Esophagus squamous epithelium (tissue), 5 donors: ENCODE measurements around the gene CDKAL1. TPM values are rescaled to one million over a fixed set of nuclear protein-coding genes. Genes with fewer than 3 reads are reported as not detected.

Experiments
- DNase-seq: peaks from one replicate; lab custom pipeline; 2025; lab: John Stamatoyannopoulos, UW
- H3K27ac ChIP-seq, 4 donors: fragments of 200-600 bp; sonication (generic); one replicate each; pipeline ENCODE4 v1.5.1; 2016 to 2019; ENCODE audit warnings: mild to moderate bottlenecking in 1 of 4
- H3K27me3 ChIP-seq, 4 donors: fragments of 200-600 bp; sonication (generic); 1 replicate in 3 of 4; 2 replicates in 1 of 4; pipeline versions ENCODE4 v1.5.1 to v1.6.0; 2017 to 2021; ENCODE audit warnings: antibody characterized with exemption in 1 of 4
- H3K36me3 ChIP-seq, 3 donors: fragments of 200-600 bp; sonication (generic); one replicate each; pipeline ENCODE4 v1.5.1; 2016 to 2019
- H3K4me1 ChIP-seq, 3 donors: fragments of 200-600 bp; sonication (generic); one replicate each; pipeline ENCODE4 v1.5.1; 2017 to 2019
- H3K4me3 ChIP-seq, 4 donors: fragments of 200-600 bp; sonication (generic); 1 replicate in 3 of 4; 2 replicates in 1 of 4; pipeline ENCODE4 v1.5.1; 2016 to 2019; ENCODE audit warnings: mild to moderate bottlenecking in 2 of 4, moderate library complexity in 1 of 4
- H3K9me3 ChIP-seq, 3 donors: fragments of 200-600 bp; sonication (generic); one replicate each; pipeline ENCODE4 v1.5.1; 2016 to 2019
- CTCF ChIP-seq, 6 experiments: fragments of 450-650 bp in 4 of 6; fragments of 200-600 bp in 2 of 6; sonication (generic) in 2 of 6; IDR thresholded peaks; one replicate each; pipeline ENCODE4 v1.5.1; 2016 to 2019; ENCODE audit warnings: antibody characterized with exemption in 6 of 6, mild to moderate bottlenecking in 4 of 6, moderate library complexity in 4 of 6
- POLR2A ChIP-seq, 4 donors: fragments of 450-650 bp; IDR thresholded peaks; one replicate each; pipeline ENCODE4 v1.6.1; 2017; ENCODE audit warnings: antibody characterized with exemption in 4 of 4, mild to moderate bottlenecking in 4 of 4, moderate library complexity in 3 of 4
- WGBS, 2 donors: methylation state at CpG; one replicate each; pipeline ENCODE4 v1.1.5; 2018; 5-methylcytosine and 5-hydroxymethylcytosine counted together
- intact Hi-C: fragments of 100-400 bp; cut with DNase I; formaldehyde crosslinking; loops from one replicate; pipeline ENCODE4 v1.15.0; 2022
- total RNA-seq, 4 donors: library from RNA; depleted of rRNA; stranded (reverse); fragments of >200 nt; gene quantifications; one replicate each; pipeline ENCODE4 v1.1.0, GENCODE V29; 2016
- donor health status: DM: yes; HTN: yes; CAD: no.

CDKAL1 gene
- total RNA-seq, 4 donors from 2014 or later: 6.5 to 13.0 (median 10.7) TPM

DNA sequence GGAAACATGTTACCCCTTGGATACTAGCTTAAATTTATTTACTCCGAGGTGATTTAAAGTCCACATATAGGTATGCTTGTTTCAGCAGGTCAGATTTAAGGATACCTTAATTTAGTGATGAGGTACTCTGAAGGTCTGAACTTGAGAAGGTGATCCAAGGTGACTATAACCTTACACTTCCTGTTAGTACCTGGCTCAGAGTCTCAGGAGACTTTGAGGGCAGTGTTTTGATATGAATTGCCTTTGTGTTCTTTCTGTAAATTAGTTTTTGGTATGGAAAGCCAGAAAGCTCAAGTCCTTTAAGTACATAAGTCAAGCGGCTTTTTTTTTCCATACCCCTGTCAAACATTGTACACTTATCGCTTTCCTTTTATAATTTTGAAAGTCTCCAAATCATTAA is 489.0 kb downstream of the CDKAL1 start:
- Histone ChIP-seq H3K27me3 (no peaks in the 10 kb centered on the region), H3K9me3 (no peaks in the 10 kb centered on the region), H3K27ac (peak overlapping the region; percentile 41 to 90 (median 84)), H3K36me3 (no peaks in the 10 kb centered on the region), H3K4me3 (no peak overlapping the region), H3K4me1 (peaks cover 0 to 28% (median 3%) of the 10 kb centered on the region in 3 donors)
- 77 to 79% methylated on average over 3 of the region's 3 CpGs for WGBS, 2 donors
- intact Hi-C loops: no loop called here
- no peak for DNase-seq
- no peak for TF ChIP-seq CTCF (IDR thresholded peaks at IDR 0.05)

DNA sequence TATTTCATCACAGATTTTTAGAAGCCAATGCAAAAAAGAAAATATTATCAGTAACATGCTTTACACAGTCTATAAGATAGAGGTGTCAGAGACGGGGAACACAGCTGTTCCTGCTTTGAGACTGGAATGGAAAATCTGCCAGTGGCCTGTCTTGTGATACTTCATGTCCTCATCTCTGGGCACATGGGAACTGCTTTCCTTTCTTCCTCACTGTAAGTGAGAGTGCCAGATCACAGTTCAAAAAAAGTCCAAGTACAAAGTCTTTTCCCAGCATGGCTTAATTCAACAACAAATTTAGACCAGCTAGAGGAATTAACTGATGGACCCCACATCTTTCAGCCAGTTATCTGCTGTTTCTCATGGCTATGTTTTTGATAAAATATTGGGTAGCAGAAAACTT is 490.4 kb downstream of the CDKAL1 start:
- no peak for DNase-seq
- no peaks in the 10 kb centered on the region for H3K27me3 ChIP-seq
- H3K4me1 ChIP-seq: peaks cover 0 to 28% (median 3%) of the 10 kb centered on the region in 3 donors
- H3K27ac ChIP-seq: no peak overlapping the region
- no peak for TF ChIP-seq POLR2A (IDR thresholded peaks at IDR 0.05)
- no peak for TF ChIP-seq CTCF (IDR thresholded peaks at IDR 0.05)
- H3K36me3 ChIP-seq: no peaks in the 10 kb centered on the region
- no peaks in the 10 kb centered on the region for H3K9me3 ChIP-seq
- intact Hi-C loops: no loop called here
- WGBS, 2 donors: 75 to 82% methylated on average over 1 of the region's 1 CpG
- H3K4me3 ChIP-seq: no peak overlapping the region

DNA sequence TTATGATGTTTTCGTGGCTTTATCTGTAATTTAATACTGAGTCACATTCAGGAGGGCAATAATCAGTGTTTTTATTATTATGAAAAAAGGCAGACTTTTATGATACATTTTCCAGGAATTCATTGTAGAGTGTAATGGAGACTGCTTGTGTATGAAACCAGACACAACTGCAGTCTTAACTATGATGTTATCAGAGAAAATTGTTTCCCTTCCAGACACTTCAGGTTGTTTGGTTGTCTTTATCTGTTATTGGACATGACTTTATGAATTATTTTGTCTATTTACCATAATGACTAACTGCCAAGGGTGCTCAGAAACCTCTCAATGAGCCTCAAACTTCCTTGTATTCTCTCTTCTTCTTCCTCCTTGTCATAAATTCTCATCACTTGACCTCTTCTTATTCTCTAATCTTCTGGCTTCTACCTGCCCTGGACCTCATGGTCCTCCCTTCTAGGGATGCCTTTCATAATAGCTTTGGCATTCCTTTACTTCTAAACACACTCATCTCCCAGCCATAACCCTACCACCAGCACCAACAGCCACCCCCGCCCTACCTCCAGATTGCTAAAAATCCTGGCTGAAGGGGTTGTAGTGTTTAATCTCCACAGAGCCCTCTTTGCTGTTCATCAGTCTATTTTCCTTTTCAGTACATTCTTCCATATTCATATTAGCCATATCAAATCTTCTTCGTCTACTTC is 492.5 kb downstream of the CDKAL1 start:
- 93 to 96% methylated on average over 3 of the region's 3 CpGs for WGBS, 2 donors
- no peaks in the 10 kb centered on the region for H3K36me3 ChIP-seq
- no peak overlapping the region for H3K27ac ChIP-seq
- no peaks in the 10 kb centered on the region for H3K9me3 ChIP-seq
- no peaks in the 10 kb centered on the region for H3K27me3 ChIP-seq
- no peak for DNase-seq
- H3K4me3 ChIP-seq: no peak overlapping the region
- peaks cover 0 to 25% (median 3%) of the 10 kb centered on the region in 3 donors for H3K4me1 ChIP-seq
- TF ChIP-seq CTCF (IDR thresholded peaks at IDR 0.05) (no peak), POLR2A (IDR thresholded peaks at IDR 0.05) (no peak)
- intact Hi-C loops: no loop called here

GRCh38 chr6:21027507-21027906 is 493.2 kb downstream of the CDKAL1 start:
- no peak for DNase-seq
- Histone ChIP-seq H3K36me3 (no peaks in the 10 kb centered on the region), H3K4me3 (no peak overlapping the region), H3K27me3 (no peaks in the 10 kb centered on the region), H3K27ac (no peak overlapping the region), H3K9me3 (no peaks in the 10 kb centered on the region), H3K4me1 (peaks cover 0 to 17% (median 1%) of the 10 kb centered on the region in 3 donors)
- WGBS, 2 donors: 88 to 94% methylated on average over 2 of the region's 2 CpGs
- intact Hi-C loops: no loop called here
- TF ChIP-seq POLR2A (IDR thresholded peaks at IDR 0.05) (no peak), CTCF (IDR thresholded peaks at IDR 0.05) (no peak)

DNA sequence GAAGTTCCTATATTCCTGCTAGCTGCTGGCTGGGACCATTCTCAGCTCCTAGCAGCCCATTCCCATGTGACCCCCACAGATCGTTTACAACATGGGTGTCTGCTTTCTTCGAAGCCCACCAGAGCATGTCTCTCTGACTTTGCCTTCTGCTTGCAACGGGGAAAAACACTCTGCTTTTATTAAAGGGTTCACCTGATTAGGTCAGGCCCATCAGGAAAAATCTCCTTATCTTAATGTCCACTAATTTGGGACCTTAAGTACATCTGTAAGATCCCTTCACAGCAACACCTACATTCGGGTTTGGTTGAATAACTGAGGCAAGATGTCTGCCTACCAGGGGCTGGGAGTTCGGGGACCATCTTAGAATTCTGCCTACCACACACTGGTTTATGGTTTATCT is 496.9 kb downstream of the CDKAL1 start:
- intact Hi-C loops: no loop called here
- H3K9me3 ChIP-seq: no peaks in the 10 kb centered on the region
- H3K27ac ChIP-seq: no peak overlapping the region
- H3K4me3 ChIP-seq: no peak overlapping the region
- no peak for DNase-seq
- H3K27me3 ChIP-seq: no peaks in the 10 kb centered on the region
- H3K4me1 ChIP-seq: peaks cover 0 to 16% (median 4%) of the 10 kb centered on the region in 3 donors
- 93 to 94% methylated on average over 5 of the region's 5 CpGs for WGBS, 2 donors
- TF ChIP-seq POLR2A (IDR thresholded peaks at IDR 0.05) (no peak), CTCF (IDR thresholded peaks at IDR 0.05) (no peak)
- H3K36me3 ChIP-seq: no peaks in the 10 kb centered on the region
